Mesothelial cell of epicardium (in vitro differentiated cells): ENCODE data around the gene DOCK4. TPM values are rescaled to one million over a fixed set of nuclear protein-coding genes. Genes with fewer than 3 reads are reported as not detected.

Experiments
- DNase-seq, 2 experiments: peaks; one replicate each; pipeline ENCODE4 v3.0.0; 2021; ENCODE audit warnings: low spot score in 2 of 2; ENCODE audit not compliant: unreplicated experiment in 2 of 2
- H3K27ac Mint-ChIP-seq: 2 replicates; pipeline ENCODE4 v1.8.0; 2021; ENCODE audit warnings: mixed read lengths
- H3K27me3 Mint-ChIP-seq: 2 replicates; pipeline ENCODE4 v1.8.0; 2021; ENCODE audit warnings: low read depth, mixed read lengths
- H3K36me3 Mint-ChIP-seq: 2 replicates; pipeline ENCODE4 v1.8.0; 2021; ENCODE audit warnings: mixed read lengths
- H3K4me1 Mint-ChIP-seq: 2 replicates; pipeline ENCODE4 v1.8.0; 2021; ENCODE audit warnings: mixed read lengths
- H3K4me3 Mint-ChIP-seq: 2 replicates; pipeline ENCODE4 v1.8.0; 2021; ENCODE audit warnings: mild to moderate bottlenecking, moderate library complexity, mixed read lengths
- H3K9me3 Mint-ChIP-seq: 2 replicates; pipeline ENCODE4 v1.8.0; 2021; ENCODE audit warnings: mixed read lengths
- total RNA-seq: library from RNA; stranded (reverse); gene quantifications from 3 replicates; pipeline ENCODE4 v1.2.1, GENCODE V29; 2021
- TF ChIP-seq, protein P1 (sequence below): fragments of 200-600 bp; sonication (generic); IDR thresholded peaks from one replicate; pipeline ENCODE4 v1.5.0; 2021; ENCODE audit warnings: antibody characterized with exemption; ENCODE audit not compliant: unreplicated experiment

The DOCK4 gene
- total RNA-seq, 1 donor from 2014 or later, result 27.7 TPM

DNA sequence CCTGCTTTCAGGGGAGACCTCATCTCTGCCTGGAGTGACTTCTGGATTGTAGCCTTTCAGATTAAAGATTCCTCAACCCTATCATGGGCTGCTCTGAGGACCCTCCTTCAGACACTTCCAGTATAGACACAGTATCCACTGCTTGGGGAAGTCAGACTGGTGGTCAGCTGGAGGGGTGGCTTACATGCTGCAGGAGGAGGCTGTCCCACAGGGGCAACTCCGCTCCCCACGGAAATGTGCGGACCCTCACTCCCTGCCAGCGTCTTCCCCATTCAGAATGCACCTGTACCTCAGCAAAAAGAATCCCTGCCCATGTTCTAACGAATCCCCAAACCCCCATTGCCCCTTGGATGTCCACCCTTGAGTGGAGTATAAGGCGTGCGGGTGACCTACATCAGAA is 95.5 kb downstream of the DOCK4 start:
- Mint-ChIP-seq H3K9me3 (no peaks in the 10 kb centered on the region), H3K27ac (no peak overlapping the region), H3K4me1 (peaks cover 18% of the 10 kb centered on the region), H3K36me3 (peaks cover 1% of the 10 kb centered on the region), H3K4me3 (no peak overlapping the region), H3K27me3 (no peaks in the 10 kb centered on the region)
- DNase-seq, result no peak
- TF ChIP-seq, protein P1, sequence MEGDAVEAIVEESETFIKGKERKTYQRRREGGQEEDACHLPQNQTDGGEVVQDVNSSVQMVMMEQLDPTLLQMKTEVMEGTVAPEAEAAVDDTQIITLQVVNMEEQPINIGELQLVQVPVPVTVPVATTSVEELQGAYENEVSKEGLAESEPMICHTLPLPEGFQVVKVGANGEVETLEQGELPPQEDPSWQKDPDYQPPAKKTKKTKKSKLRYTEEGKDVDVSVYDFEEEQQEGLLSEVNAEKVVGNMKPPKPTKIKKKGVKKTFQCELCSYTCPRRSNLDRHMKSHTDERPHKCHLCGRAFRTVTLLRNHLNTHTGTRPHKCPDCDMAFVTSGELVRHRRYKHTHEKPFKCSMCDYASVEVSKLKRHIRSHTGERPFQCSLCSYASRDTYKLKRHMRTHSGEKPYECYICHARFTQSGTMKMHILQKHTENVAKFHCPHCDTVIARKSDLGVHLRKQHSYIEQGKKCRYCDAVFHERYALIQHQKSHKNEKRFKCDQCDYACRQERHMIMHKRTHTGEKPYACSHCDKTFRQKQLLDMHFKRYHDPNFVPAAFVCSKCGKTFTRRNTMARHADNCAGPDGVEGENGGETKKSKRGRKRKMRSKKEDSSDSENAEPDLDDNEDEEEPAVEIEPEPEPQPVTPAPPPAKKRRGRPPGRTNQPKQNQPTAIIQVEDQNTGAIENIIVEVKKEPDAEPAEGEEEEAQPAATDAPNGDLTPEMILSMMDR, result no peak

DNA sequence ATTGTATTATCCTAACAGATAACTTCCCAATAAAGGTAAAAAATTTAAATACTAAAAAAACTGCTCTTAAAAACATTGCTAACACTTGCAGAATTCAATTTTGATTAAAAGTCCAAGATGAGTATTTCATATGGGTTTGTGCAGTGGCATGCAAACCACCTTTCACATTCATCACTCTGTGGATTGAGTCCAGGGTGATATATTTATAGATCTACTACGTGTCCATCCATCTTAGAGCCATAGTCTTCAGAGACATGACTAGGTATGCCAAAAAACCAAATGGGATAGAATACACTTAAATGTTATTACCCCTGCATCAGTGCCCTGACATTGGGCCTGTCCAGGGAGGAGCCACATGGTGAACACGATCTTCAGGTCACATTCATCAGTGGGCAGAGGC is 96.0 kb downstream of the DOCK4 start:
- H3K4me3 Mint-ChIP-seq, result no peak overlapping the region
- DNase-seq, result no peak
- H3K27me3 Mint-ChIP-seq, result no peaks in the 10 kb centered on the region
- H3K27ac Mint-ChIP-seq, result no peak overlapping the region
- TF ChIP-seq, protein P1, result no peak
- H3K9me3 Mint-ChIP-seq, result no peaks in the 10 kb centered on the region
- peaks cover 1% of the 10 kb centered on the region for H3K36me3 Mint-ChIP-seq
- peaks cover 18% of the 10 kb centered on the region for H3K4me1 Mint-ChIP-seq

DNA sequence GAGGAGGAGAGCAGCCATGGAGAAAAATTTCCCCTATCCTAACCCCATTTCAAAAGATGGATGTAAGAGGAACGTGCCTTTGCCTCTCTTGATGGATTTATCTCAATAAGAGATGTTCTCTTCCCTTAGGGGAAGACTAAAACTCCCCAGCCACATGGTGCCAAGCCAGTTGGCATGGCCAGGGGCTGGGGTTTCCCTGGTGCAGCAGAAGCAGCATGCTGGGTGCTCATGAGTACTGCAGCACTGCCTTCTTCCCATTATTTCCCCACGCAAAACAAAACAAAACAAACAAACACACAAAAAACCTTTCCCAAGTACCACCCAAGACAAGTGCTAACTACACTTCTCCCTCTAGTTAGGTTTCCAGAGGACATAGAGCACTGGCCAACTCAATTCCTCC is 97.2 kb downstream of the DOCK4 start:
- no peaks in the 10 kb centered on the region for H3K27me3 Mint-ChIP-seq
- H3K27ac Mint-ChIP-seq, result no peak overlapping the region
- TF ChIP-seq, protein P1, result no peak
- peaks cover 1% of the 10 kb centered on the region for H3K36me3 Mint-ChIP-seq
- no peaks in the 10 kb centered on the region for H3K9me3 Mint-ChIP-seq
- peaks cover 18% of the 10 kb centered on the region for H3K4me1 Mint-ChIP-seq
- no peak for DNase-seq
- H3K4me3 Mint-ChIP-seq, result no peak overlapping the region

DNA sequence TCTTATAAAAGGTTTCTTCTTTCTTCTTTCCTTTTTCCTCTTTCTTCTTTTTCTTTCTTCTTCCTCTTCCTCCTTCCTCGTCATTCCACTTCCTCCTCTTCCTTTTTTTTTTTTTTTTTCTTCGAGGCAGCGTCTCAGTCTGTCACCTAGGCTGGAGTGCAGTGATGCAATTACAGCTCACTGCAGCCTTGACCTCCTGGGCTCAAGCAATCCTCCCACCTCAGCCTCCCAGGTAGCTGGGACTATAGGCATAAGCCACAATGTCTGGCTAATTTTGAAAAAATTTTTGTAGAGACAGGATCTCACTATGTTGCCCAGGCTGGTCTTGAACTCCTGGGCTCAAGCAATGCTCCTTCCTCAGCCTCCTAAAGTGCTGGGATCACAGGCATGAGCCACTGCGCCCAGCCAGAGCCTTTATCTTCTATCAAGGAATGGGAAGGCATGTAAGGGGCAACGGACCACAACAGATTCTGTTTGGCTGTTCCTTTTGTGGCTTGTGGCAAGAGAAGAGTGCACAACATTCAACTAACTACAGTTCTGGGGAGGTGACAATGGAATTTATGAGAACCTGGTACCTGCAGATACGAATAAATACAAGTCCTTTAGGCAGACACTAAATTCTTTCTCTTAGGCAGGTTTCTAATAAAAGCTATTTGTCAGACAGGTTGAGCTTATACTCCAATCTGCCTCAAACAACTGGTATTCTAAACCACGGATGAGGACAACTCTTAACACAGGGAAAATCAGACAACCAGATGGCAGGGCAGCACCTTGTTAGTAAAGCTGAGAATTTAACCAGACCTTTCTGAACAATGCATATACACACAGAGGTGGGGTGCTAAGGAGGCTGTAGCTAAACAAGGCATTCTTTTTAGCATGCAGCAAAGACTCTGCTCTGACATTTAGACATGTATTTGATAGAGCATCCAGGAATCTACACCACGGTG is 100.3 kb downstream of the DOCK4 start:
- H3K27me3 Mint-ChIP-seq, result no peaks in the 10 kb centered on the region
- H3K27ac Mint-ChIP-seq, result no peak overlapping the region
- no peaks in the 10 kb centered on the region for H3K9me3 Mint-ChIP-seq
- no peaks in the 10 kb centered on the region for H3K36me3 Mint-ChIP-seq
- TF ChIP-seq, protein P1, result no peak
- DNase-seq, result no peak
- peaks cover 22% of the 10 kb centered on the region for H3K4me1 Mint-ChIP-seq
- no peak overlapping the region for H3K4me3 Mint-ChIP-seq

DNA sequence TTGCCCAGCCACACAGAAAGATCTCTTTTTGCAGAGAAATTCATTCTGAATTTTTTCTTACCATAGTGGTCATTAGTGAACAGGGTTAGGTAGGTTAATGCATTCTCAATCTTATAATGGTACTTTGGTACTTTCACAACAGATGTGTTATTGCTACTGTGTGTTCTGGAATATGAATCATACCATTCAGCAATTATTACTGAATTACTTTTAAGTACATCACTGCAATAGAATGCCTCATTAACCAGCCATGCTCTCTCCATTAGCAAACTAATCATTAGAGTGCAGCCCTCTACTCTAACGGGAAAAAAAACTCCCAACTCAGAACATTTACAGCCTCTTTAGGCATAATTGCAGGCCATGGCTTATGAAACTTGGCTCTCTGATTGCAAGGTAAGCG is 102.1 kb downstream of the DOCK4 start:
- H3K4me3 Mint-ChIP-seq, result no peak overlapping the region
- no peak overlapping the region for H3K27ac Mint-ChIP-seq
- TF ChIP-seq, protein P1, result no peak
- H3K4me1 Mint-ChIP-seq, result peaks cover 20% of the 10 kb centered on the region
- H3K27me3 Mint-ChIP-seq, result no peaks in the 10 kb centered on the region
- DNase-seq, result no peak
- H3K9me3 Mint-ChIP-seq, result no peaks in the 10 kb centered on the region
- no peaks in the 10 kb centered on the region for H3K36me3 Mint-ChIP-seq
